Panc1 (cell line): ENCODE results near the gene CDK14. TPM values are rescaled to one million over a fixed set of nuclear protein-coding genes. Genes with fewer than 3 reads are reported as not detected.

Source experiments
- ATAC-seq: fragments of 200-7000 bp; cut with Tn5 transposase; 2 replicates; pipeline ENCODE4 v1.9.1; 2020; ENCODE audit warnings: mild to moderate bottlenecking, moderate library complexity
- BruUV-seq: library from RNA; stranded (reverse); fragments of 400-500 nt; replicated peaks from 2 replicates; lab custom pipeline; 2021; lab: Mats Ljungman, UMichigan
- CTCF ChIA-PET: fragments of 300-600 bp; sonication (Branson Sonifier 250); formaldehyde crosslinking; loops from one replicate; lab custom pipeline; 2022; ENCODE audit warnings: antibody characterized with exemption; lab: Charles Lee
- POLR2A ChIA-PET: fragments of 300-600 bp; sonication (Branson Sonifier 250); formaldehyde crosslinking; loops from one replicate; lab custom pipeline; 2022; ENCODE audit warnings: antibody characterized with exemption; lab: Charles Lee
- DNase-seq: peaks from one replicate; pipeline ENCODE4 v3.0.0-alpha.2; 2010; ENCODE audit warnings: low read depth, low spot score
- H3K27ac ChIP-seq: 2 replicates; pipeline ENCODE4 v1.5.1; 2011; ENCODE audit warnings: mild to moderate bottlenecking, low read length, inconsistent platforms
- H3K27me3 ChIP-seq: fragments of 200-500 bp; sonication (Bioruptor generic); 2 replicates; pipeline ENCODE4 v1.6.0; 2014; ENCODE audit warnings: low read length, inconsistent platforms; ENCODE audit not compliant: control insufficient read depth, insufficient read depth
- H3K36me3 ChIP-seq: fragments of 200-500 bp; sonication (Bioruptor generic); 2 replicates; pipeline ENCODE4 v1.5.1; 2014; ENCODE audit warnings: inconsistent platforms, mild to moderate bottlenecking, low read length, moderate library complexity; ENCODE audit not compliant: control insufficient read depth, insufficient read depth
- H3K4me1 ChIP-seq: 2 replicates; pipeline ENCODE4 v1.5.1; 2011; ENCODE audit warnings: inconsistent platforms, mild to moderate bottlenecking, low read length, moderate library complexity; ENCODE audit not compliant: control insufficient read depth, insufficient read depth
- H3K4me3 ChIP-seq, 2 experiments: 2 replicates each; pipeline ENCODE4 v1.5.1; 2011 to 2012; ENCODE audit warnings: low read depth in 2 of 2, low read length in 2 of 2, mild to moderate bottlenecking in 2 of 2, inconsistent platforms in 1 of 2, moderate library complexity in 1 of 2
- H3K9me3 ChIP-seq: fragments of 200-500 bp; sonication (Bioruptor generic); 2 replicates; pipeline ENCODE4 v1.5.1; 2014; ENCODE audit warnings: low read depth, mild to moderate bottlenecking, inconsistent platforms, low read length, moderate library complexity; ENCODE audit not compliant: control insufficient read depth, insufficient read depth
- POLR2AphosphoS5 ChIP-seq: IDR thresholded peaks from 2 replicates; pipeline ENCODE4 v1.6.1; 2012; ENCODE audit warnings: mild to moderate bottlenecking, low read depth, low read length, moderate library complexity
- SIN3A ChIP-seq: IDR thresholded peaks from 2 replicates; pipeline ENCODE4 v1.6.1; 2012; ENCODE audit warnings: low read depth, mild to moderate bottlenecking, low read length, moderate library complexity, borderline replicate concordance; ENCODE audit not compliant: insufficient read depth
- TCF7L2 ChIP-seq: IDR thresholded peaks from 2 replicates; pipeline ENCODE4 v1.6.1; 2011; ENCODE audit warnings: mild to moderate bottlenecking, low read depth, low read length, inconsistent platforms
- in situ Hi-C: cut with HindIII; loops from 2 replicates; pipeline ENCODE4 v1.10.0; 2016; ENCODE audit warnings: low sequenced_read_pairs, low pct_unique_long_range_greater_than_20kb
- intact Hi-C: fragments of 100-400 bp; cut with micrococcal nuclease; formaldehyde crosslinking; loops from one replicate; pipeline ENCODE4 v1.10.0; 2022; ENCODE audit not compliant: unreplicated experiment
- total RNA-seq: library from RNA; stranded (reverse); gene quantifications from one replicate; pipeline ENCODE4 v1.2.1, GENCODE V29; 2021; ENCODE audit not compliant: unreplicated experiment
- TF ChIP-seq, protein P1 (sequence below): fragments of 450-650 bp; IDR thresholded peaks from 2 replicates; pipeline ENCODE4 v1.5.1; 2017; ENCODE audit warnings: mild to moderate bottlenecking
- TF ChIP-seq, protein P2 (sequence below), 2 experiments: IDR thresholded peaks; 2 replicates each; pipeline ENCODE4 v1.6.1; 2011 to 2012; ENCODE audit warnings: low read depth in 2 of 2, control low read depth in 1 of 2, low read length in 1 of 2, mild to moderate bottlenecking in 1 of 2, moderate library complexity in 1 of 2; ENCODE audit not compliant: insufficient read depth in 1 of 2

The CDK14 gene
- total RNA-seq, 1 experiment from 2014 or later = 3.0 TPM

DNA sequence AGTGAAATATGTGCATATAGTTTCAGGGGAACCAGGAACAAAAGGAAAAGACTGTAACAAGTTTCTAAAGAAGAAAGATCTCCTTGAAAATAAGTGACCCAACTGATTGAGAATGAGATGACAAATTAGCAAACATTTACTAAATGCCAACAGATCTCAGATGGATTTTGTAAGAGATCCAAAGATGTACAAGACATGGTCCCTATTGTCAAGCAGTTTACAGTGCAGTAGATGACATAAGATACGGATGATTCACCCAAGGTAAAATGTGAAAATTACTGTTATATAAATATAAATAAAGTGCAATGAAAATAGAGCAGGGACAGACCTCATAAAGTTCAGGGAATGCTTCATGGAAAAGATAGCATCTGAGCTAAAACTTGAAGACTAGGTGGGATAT is 546.6 kb downstream of the CDK14 start:
- intact Hi-C loops (no loop called here), in situ Hi-C loops (no loop called here)
- no peak for DNase-seq
- BruUV-seq = no TSS peak
- Histone ChIP-seq H3K27ac (no peak overlapping the region), H3K4me1 (no peaks in the 10 kb centered on the region), H3K4me3 (no peak overlapping the region), H3K36me3 (no peaks in the 10 kb centered on the region), H3K9me3 (no peaks in the 10 kb centered on the region), H3K27me3 (no peaks in the 10 kb centered on the region)
- TF ChIP-seq POLR2AphosphoS5 (no peak), TCF7L2 (no peak), SIN3A (no peak)
- TF ChIP-seq, protein P1, sequence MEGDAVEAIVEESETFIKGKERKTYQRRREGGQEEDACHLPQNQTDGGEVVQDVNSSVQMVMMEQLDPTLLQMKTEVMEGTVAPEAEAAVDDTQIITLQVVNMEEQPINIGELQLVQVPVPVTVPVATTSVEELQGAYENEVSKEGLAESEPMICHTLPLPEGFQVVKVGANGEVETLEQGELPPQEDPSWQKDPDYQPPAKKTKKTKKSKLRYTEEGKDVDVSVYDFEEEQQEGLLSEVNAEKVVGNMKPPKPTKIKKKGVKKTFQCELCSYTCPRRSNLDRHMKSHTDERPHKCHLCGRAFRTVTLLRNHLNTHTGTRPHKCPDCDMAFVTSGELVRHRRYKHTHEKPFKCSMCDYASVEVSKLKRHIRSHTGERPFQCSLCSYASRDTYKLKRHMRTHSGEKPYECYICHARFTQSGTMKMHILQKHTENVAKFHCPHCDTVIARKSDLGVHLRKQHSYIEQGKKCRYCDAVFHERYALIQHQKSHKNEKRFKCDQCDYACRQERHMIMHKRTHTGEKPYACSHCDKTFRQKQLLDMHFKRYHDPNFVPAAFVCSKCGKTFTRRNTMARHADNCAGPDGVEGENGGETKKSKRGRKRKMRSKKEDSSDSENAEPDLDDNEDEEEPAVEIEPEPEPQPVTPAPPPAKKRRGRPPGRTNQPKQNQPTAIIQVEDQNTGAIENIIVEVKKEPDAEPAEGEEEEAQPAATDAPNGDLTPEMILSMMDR = no peak
- TF ChIP-seq, protein P2, sequence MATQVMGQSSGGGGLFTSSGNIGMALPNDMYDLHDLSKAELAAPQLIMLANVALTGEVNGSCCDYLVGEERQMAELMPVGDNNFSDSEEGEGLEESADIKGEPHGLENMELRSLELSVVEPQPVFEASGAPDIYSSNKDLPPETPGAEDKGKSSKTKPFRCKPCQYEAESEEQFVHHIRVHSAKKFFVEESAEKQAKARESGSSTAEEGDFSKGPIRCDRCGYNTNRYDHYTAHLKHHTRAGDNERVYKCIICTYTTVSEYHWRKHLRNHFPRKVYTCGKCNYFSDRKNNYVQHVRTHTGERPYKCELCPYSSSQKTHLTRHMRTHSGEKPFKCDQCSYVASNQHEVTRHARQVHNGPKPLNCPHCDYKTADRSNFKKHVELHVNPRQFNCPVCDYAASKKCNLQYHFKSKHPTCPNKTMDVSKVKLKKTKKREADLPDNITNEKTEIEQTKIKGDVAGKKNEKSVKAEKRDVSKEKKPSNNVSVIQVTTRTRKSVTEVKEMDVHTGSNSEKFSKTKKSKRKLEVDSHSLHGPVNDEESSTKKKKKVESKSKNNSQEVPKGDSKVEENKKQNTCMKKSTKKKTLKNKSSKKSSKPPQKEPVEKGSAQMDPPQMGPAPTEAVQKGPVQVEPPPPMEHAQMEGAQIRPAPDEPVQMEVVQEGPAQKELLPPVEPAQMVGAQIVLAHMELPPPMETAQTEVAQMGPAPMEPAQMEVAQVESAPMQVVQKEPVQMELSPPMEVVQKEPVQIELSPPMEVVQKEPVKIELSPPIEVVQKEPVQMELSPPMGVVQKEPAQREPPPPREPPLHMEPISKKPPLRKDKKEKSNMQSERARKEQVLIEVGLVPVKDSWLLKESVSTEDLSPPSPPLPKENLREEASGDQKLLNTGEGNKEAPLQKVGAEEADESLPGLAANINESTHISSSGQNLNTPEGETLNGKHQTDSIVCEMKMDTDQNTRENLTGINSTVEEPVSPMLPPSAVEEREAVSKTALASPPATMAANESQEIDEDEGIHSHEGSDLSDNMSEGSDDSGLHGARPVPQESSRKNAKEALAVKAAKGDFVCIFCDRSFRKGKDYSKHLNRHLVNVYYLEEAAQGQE (IDR thresholded peaks at IDR 0.05; ENCODE audit: insufficient read depth in 1 of 2, low read depth in 2 of 2, low read length in 1 of 2) = no peak
- ChIA-PET POLR2A (no interaction called here), CTCF (no interaction called here)
- no peak for ATAC-seq

DNA sequence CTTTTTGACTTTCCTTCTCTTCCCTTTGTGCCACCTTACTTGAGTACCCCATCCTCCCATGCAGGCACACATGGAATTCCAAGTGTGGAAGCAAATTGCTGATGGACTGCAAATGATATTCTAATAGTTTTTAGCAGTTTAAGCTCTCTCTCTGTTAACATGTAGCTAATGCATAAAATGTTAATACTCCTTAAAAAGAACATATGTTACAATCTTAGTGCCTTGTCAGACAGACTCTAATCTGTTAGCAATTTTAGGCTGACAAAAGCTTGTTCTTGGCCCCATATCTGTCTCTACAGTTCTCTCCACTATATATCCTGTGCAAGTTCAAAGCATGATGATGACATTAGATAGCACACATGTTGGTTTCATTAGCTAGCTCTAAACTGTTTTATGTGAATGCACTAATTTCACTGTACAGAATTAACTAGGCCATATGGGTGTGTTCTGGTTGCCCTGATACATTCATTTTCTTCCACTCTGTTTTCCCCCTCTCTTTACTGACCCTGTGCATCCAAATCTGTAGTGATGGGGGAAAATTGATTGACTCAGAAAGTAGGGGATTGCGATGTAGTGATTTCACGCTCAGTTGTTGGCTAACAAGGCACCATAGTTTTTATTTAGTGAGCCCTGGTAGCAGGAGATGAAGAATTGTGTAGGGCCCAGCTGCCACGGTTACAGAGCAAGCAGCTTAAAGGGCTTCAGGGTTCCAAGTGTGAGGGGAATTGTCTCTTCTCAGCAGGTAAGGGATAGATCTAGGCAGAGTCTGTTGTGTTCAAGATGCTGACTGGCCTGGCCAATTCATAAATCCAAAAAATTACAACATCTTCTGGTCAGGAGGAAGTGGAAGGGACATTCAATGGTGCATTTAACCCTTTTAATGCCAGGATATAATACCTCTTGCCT is 553.5 kb downstream of the CDK14 start:
- no peak for DNase-seq
- TF ChIP-seq, protein P1 = no peak
- TF ChIP-seq TCF7L2 (no peak), SIN3A (no peak)
- Histone ChIP-seq H3K36me3 (no peaks in the 10 kb centered on the region), H3K4me3 (no peak overlapping the region), H3K9me3 (no peaks in the 10 kb centered on the region), H3K27ac (no peak overlapping the region), H3K4me1 (no peaks in the 10 kb centered on the region), H3K27me3 (no peaks in the 10 kb centered on the region)
- in situ Hi-C loops = no loop called here
- no TSS peak for BruUV-seq
- ATAC-seq = no peak
- intact Hi-C loops = no loop called here
- ChIA-PET POLR2A (no interaction called here), CTCF (no interaction called here)
